Ovary (tissue), 9 donors: ENCODE data around the gene ARMCX6. TPM values are rescaled to one million over a fixed set of nuclear protein-coding genes. Genes with fewer than 3 reads are reported as not detected.
"Not testable (repeated sequence)": the region's sequence is repeated elsewhere in the genome, so short reads cannot be mapped to it uniquely, and the experiment has no call there.

Experiments
- DNase-seq, 5 donors: peaks; one replicate each; pipeline ENCODE4 v3.0.0-alpha.2; 2019 to 2020
- H3K27ac ChIP-seq, 2 donors: fragments of 200-600 bp; one replicate each; pipeline versions ENCODE4 v1.5.1 to v1.8.0; 2019 to 2022
- H3K27me3 ChIP-seq: fragments of 200-600 bp; one replicate; pipeline ENCODE4 v1.8.0; 2022
- H3K36me3 ChIP-seq: fragments of 200-600 bp; sonication (generic); one replicate; pipeline ENCODE4 v1.5.1; 2019
- H3K4me1 ChIP-seq: one replicate; pipeline ENCODE4 v1.8.1; 2013; ENCODE audit warnings: mild to moderate bottlenecking, moderate library complexity; ENCODE audit not compliant: insufficient read depth
- H3K4me3 ChIP-seq: fragments of 200-600 bp; sonication (generic); one replicate; pipeline ENCODE4 v1.5.1; 2017
- H3K9me3 ChIP-seq, 2 donors: fragments of 200-600 bp in 1 of 2; sonication (generic) in 1 of 2; one replicate each; pipeline versions ENCODE4 v1.5.1 to v1.8.1; 2013 to 2019; ENCODE audit warnings: mild to moderate bottlenecking in 1 of 2, moderate library complexity in 1 of 2
- CTCF ChIP-seq, 3 donors: fragments of 450-650 bp in 2 of 3; fragments of 200-600 bp in 1 of 3; IDR thresholded peaks; one replicate each; pipeline versions ENCODE4 v1.5.1 to v1.8.0; 2016 to 2022; ENCODE audit warnings: antibody characterized with exemption in 3 of 3, mild to moderate bottlenecking in 1 of 3
- EP300 ChIP-seq: sonication (generic); formaldehyde crosslinking; IDR thresholded peaks from one replicate; pipeline ENCODE4 v1.6.1; 2017; ENCODE audit warnings: antibody characterized with exemption
- POLR2A ChIP-seq: fragments of 450-650 bp; IDR thresholded peaks from one replicate; pipeline ENCODE4 v1.6.1; 2017; ENCODE audit warnings: antibody characterized with exemption, mild to moderate bottlenecking, moderate library complexity
- WGBS, 3 donors: extraction: QIAGEN DNeasy Blood & Tissue Kit in 1 of 3; methylation state at CpG; one replicate each; pipeline versions ENCODE4 v1.1.5 to v1.1.7; 2013 to 2017; 5-methylcytosine and 5-hydroxymethylcytosine counted together
- intact Hi-C, 4 donors: fragments of 100-400 bp; cut with DNase I; formaldehyde crosslinking; loops; one replicate each; pipeline versions ENCODE4 v1.11.0 to v1.15.1; 2022 to 2023
- polyA plus RNA-seq, 2 donors: library from polyadenylated mRNA; stranded (reverse); fragments of 200-250 nt in 1 of 2; fragments of 350-450 nt in 1 of 2; fragmentation: Illumina TruSeq in 1 of 2; extraction: RNeasy Lipid Tissue Mini Kit (QIAGEN cat#74804) in 1 of 2; gene quantifications; one replicate each; pipeline ENCODE4 v1.2.3, GENCODE V29; 2013 to 2014
- total RNA-seq, 7 donors: library from RNA; depleted of rRNA in 2 of 7; stranded (reverse); fragments of >200 nt in 2 of 7; fragmentation: NEBNext Ultra II Directional in 3 of 7; extraction: Animal tissue kit (Norgen Biotek cat#: 25700) in 3 of 7; gene quantifications; one replicate each; pipeline versions ENCODE4 v1.1.0 to v1.2.4, GENCODE V29; 2016 to 2023
- donor health status: DM: no; HTN: no; CAD: no; lungs with moderate emphysema.
- donor health status: DM: no; HTN: no; CAD: no.
- donor health status: Bipolar disorder and iron deficiency.
- donor health status: DM: yes; HTN: yes; CAD: no.
- donor health status: DM: no; HTN: no; CAD: no.
- donor health status: DM: yes; HTN: yes; CAD: no.

Gene ARMCX6
- total and polyA plus RNA-seq, 9 donors = 13.7 to 76.8 (median 34.9) TPM

DNA sequence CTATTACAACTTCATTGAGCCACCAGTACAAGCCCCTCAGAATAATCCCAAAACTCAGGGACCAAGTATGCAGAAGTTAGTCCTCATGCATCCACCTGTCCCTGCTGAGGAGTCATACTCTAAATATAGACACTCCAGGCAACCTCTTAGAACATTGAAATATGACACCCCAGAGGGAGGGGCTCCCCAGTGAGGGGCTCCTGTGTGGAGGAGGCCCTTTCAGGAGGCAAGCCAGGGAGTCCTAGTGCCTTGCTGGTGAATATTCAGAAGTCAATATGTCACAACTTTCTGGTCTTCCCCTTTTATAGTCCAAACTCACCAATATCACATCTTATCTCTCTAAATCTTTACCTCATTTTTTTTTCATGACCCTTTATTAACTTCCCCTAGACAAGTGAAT, 1.6 kb upstream of the ARMCX6 start:
- H3K4me1 ChIP-seq = peaks cover 2% of the 10 kb centered on the region
- H3K4me3 ChIP-seq = no peak overlapping the region
- H3K27me3 ChIP-seq = no peaks in the 10 kb centered on the region
- no peaks in the 10 kb centered on the region for H3K36me3 ChIP-seq
- no peaks in the 10 kb centered on the region for H3K9me3 ChIP-seq
- intact Hi-C loops = no loop called here
- no peak for DNase-seq
- no peak overlapping the region for H3K27ac ChIP-seq
- no peak for TF ChIP-seq CTCF (IDR thresholded peaks at IDR 0.05)
- TF ChIP-seq EP300 = no peak
- TF ChIP-seq POLR2A = no peak

GRCh38 chrX:101605728-101606127, 12.1 kb downstream of the ARMCX6 start:
- no peak overlapping the region for H3K27ac ChIP-seq
- no peaks in the 10 kb centered on the region for H3K9me3 ChIP-seq
- no peaks in the 10 kb centered on the region for H3K4me1 ChIP-seq
- no peak overlapping the region for H3K4me3 ChIP-seq
- DNase-seq = no peak
- H3K36me3 ChIP-seq = no peaks in the 10 kb centered on the region
- WGBS, 3 donors = 22 to 25% (median 23%) methylated on average over 1 of the region's 1 CpG
- H3K27me3 ChIP-seq = no peaks in the 10 kb centered on the region
- TF ChIP-seq CTCF (IDR thresholded peaks at IDR 0.05) (no peak), EP300 (no peak), POLR2A (no peak)
- intact Hi-C loops = no loop called here

DNA sequence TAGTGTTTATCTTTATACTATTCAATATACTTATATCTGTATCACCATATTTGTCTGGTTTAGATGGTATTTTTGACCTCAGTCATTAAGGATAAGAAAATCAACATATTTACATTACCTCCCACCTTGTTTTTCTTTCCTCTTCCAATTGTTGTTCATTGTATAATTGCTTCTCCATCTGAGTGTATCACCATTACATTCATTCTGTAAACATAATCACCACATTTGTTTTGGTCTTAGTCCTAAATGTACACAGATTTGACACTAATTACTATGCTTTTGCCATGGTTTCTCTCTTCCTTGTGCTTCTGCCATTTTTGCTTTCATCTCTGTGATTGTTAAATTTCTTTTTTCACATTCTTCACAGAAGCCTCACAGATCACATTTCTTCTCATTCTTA, 12.7 kb downstream of the ARMCX6 start:
- TF ChIP-seq EP300 (no peak), CTCF (IDR thresholded peaks at IDR 0.05) (no peak), POLR2A (no peak)
- intact Hi-C loops = no loop called here
- no peaks in the 10 kb centered on the region for H3K27me3 ChIP-seq
- no peaks in the 10 kb centered on the region for H3K9me3 ChIP-seq
- no peak for DNase-seq
- H3K4me1 ChIP-seq = no peaks in the 10 kb centered on the region
- H3K4me3 ChIP-seq = no peak overlapping the region
- H3K27ac ChIP-seq = no peak overlapping the region
- H3K36me3 ChIP-seq = no peaks in the 10 kb centered on the region

GRCh38 chrX:101602077-101602476, 15.7 kb downstream of the ARMCX6 start:
- intact Hi-C loops = no loop called here
- no peak for TF ChIP-seq POLR2A
- TF ChIP-seq EP300 = no peak
- no peak for TF ChIP-seq CTCF (IDR thresholded peaks at IDR 0.05)
- H3K4me3 ChIP-seq = no peak overlapping the region
- no peak for DNase-seq
- no peak overlapping the region for H3K27ac ChIP-seq
- no peaks in the 10 kb centered on the region for H3K27me3 ChIP-seq
- no peaks in the 10 kb centered on the region for H3K4me1 ChIP-seq
- no peaks in the 10 kb centered on the region for H3K36me3 ChIP-seq
- H3K9me3 ChIP-seq = no peaks in the 10 kb centered on the region
- WGBS, 3 donors = 73 to 76% (median 73%) methylated on average over 4 to 7 of the region's 7 CpGs

DNA sequence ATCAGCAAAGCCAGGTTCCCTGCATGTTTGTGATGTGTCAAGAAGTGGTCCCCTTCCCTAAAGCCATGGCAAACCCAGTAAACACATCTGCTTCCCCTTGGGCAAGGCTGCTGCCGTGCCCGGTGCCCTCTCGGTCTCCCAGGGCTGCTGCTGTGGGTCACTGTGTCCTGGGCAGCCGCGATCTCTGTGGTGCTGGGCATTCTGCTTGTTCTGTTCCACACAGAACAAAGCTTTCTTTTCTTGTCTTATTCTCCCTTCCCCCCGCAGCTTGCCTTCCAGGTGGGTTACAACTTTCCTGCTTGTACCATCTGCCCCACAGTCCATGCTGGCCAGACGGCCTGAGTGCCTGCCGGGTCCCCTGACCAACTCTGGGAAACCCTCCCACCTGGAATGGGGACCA, 18.2 kb downstream of the ARMCX6 start:
- 74 to 94% (median 84%) methylated on average over 5 to 6 of the region's 8 CpGs for WGBS, 3 donors
- not testable (repeated sequence) for H3K27ac ChIP-seq, H3K4me1 ChIP-seq, DNase-seq, H3K36me3 ChIP-seq, H3K27me3 ChIP-seq, H3K4me3 ChIP-seq, H3K9me3 ChIP-seq
- intact Hi-C loops = loop anchor here in 3 of 4 donors (10.0 kb wide), 2 partner anchors 195 to 205 kb away; no protein-coding TSS in a partner anchor
